CD14-positive monocyte (primary cell): ENCODE results near the gene NBEAL1. TPM values are rescaled to one million over a fixed set of nuclear protein-coding genes. Genes with fewer than 3 reads are reported as not detected.

ENCODE experiments used
- DNase-seq, 3 donors: peaks; one replicate each; pipeline ENCODE4 v3.0.0-alpha.2; 2011 to 2022
- H2AFZ ChIP-seq: 2 replicates; pipeline ENCODE4 v1.6.0; 2012; ENCODE audit warnings: mild to moderate bottlenecking, low read depth, low read length, inconsistent platforms; ENCODE audit not compliant: insufficient read depth, poor library complexity, severe bottlenecking
- H3K27ac ChIP-seq, 2 donors: 1 replicate in 1 of 2; 2 replicates in 1 of 2; pipeline ENCODE4 v1.5.1; 2012 to 2013; ENCODE audit warnings: low read length in 2 of 2, control low read depth in 1 of 2, inconsistent platforms in 1 of 2, low read depth in 1 of 2, mild to moderate bottlenecking in 1 of 2
- H3K27me3 ChIP-seq, 2 donors: one replicate each; pipeline versions ENCODE4 v1.6.0 to v1.6.1; 2011 to 2013; ENCODE audit warnings: low read length in 2 of 2; ENCODE audit not compliant: control insufficient read depth in 2 of 2, insufficient read depth in 2 of 2
- H3K36me3 ChIP-seq, 2 donors: replicated peaks in 1 of 2; 1 replicate in 1 of 2; 2 replicates in 1 of 2; pipeline versions ENCODE4 v1.5.1 to v1.6.1; 2012 to 2013; ENCODE audit warnings: low read length in 2 of 2, control low read depth in 1 of 2, inconsistent platforms in 1 of 2, mild to moderate bottlenecking in 1 of 2; ENCODE audit not compliant: insufficient read depth in 2 of 2, control insufficient read depth in 1 of 2
- H3K4me1 ChIP-seq, 2 donors: 1 replicate in 1 of 2; 2 replicates in 1 of 2; pipeline versions ENCODE4 v1.5.1 to v1.6.1; 2012 to 2013; ENCODE audit warnings: low read length in 2 of 2, control low read depth in 1 of 2, inconsistent platforms in 1 of 2, mild to moderate bottlenecking in 1 of 2, moderate library complexity in 1 of 2; ENCODE audit not compliant: insufficient read depth in 2 of 2, control insufficient read depth in 1 of 2
- H3K4me2 ChIP-seq: replicated peaks from 2 replicates; pipeline ENCODE3; 2012; ENCODE audit warnings: low read length, moderate library complexity, mild to moderate bottlenecking; ENCODE audit not compliant: poor library complexity, severe bottlenecking; ENCODE audit errors: extremely low read depth
- H3K4me3 ChIP-seq, 3 experiments: fragments of 200-600 bp in 1 of 3; sonication (generic) in 1 of 3; replicated peaks in 1 of 3; 1 replicate in 2 of 3; 2 replicates in 1 of 3; pipeline ENCODE4 v1.5.1; 2011 to 2013; ENCODE audit warnings: low read length in 3 of 3, mild to moderate bottlenecking in 3 of 3, control low read depth in 2 of 3, low read depth in 2 of 3, inconsistent platforms in 1 of 3, moderate library complexity in 1 of 3
- H3K79me2 ChIP-seq: 2 replicates; pipeline ENCODE4 v1.6.0; 2012; ENCODE audit warnings: mild to moderate bottlenecking, control low read depth, inconsistent platforms, low read length, moderate library complexity; ENCODE audit not compliant: insufficient read depth
- H3K9ac ChIP-seq: 2 replicates; pipeline ENCODE4 v1.6.0; 2017; ENCODE audit warnings: low read length, mild to moderate bottlenecking; ENCODE audit not compliant: insufficient read depth, poor library complexity, severe bottlenecking
- H3K9me3 ChIP-seq, 2 donors: replicated peaks in 1 of 2; 1 replicate in 1 of 2; 2 replicates in 1 of 2; pipeline versions ENCODE4 v1.5.1 to v1.6.1; 2012 to 2013; ENCODE audit warnings: low read length in 2 of 2, control low read depth in 1 of 2; ENCODE audit not compliant: control insufficient read depth in 1 of 2, insufficient read depth in 1 of 2
- H4K20me1 ChIP-seq: 2 replicates; pipeline ENCODE4 v1.6.0; 2012; ENCODE audit warnings: mild to moderate bottlenecking, low read length, control low read depth, moderate library complexity; ENCODE audit not compliant: insufficient read depth
- H3K27ac Mint-ChIP-seq, 7 donors: one replicate each; pipeline ENCODE4 v1.8.0; 2020; ENCODE audit warnings: mild to moderate bottlenecking in 7 of 7, mixed read lengths in 7 of 7, moderate library complexity in 6 of 7, inconsistent platforms in 2 of 7
- H3K27me3 Mint-ChIP-seq, 3 donors: one replicate each; pipeline ENCODE4 v1.8.0; 2021 to 2022; ENCODE audit warnings: low read depth in 3 of 3, mild to moderate bottlenecking in 3 of 3, mixed read lengths in 3 of 3, moderate library complexity in 3 of 3, inconsistent platforms in 1 of 3
- H3K36me3 Mint-ChIP-seq, 2 donors: one replicate each; pipeline ENCODE4 v1.8.0; 2020; ENCODE audit warnings: mixed read lengths in 2 of 2, inconsistent platforms in 1 of 2, mild to moderate bottlenecking in 1 of 2
- H3K4me1 Mint-ChIP-seq: one replicate; pipeline ENCODE4 v1.8.0; 2020; ENCODE audit warnings: mild to moderate bottlenecking, mixed read lengths
- H3K4me3 Mint-ChIP-seq, 2 donors: one replicate each; pipeline ENCODE4 v1.8.0; 2020; ENCODE audit warnings: mild to moderate bottlenecking in 2 of 2, mixed read lengths in 2 of 2, moderate library complexity in 1 of 2
- H3K9me3 Mint-ChIP-seq, 7 donors: one replicate each; pipeline ENCODE4 v1.8.0; 2020 to 2022; ENCODE audit warnings: mixed read lengths in 7 of 7, mild to moderate bottlenecking in 6 of 7, moderate library complexity in 6 of 7, inconsistent platforms in 2 of 7
- WGBS: methylation state at CpG from one replicate; pipeline ENCODE4 v1.1.5; 2013; ENCODE audit warnings: missing lambda C conversion rate; ENCODE audit not compliant: insufficient coverage; 5-methylcytosine and 5-hydroxymethylcytosine counted together
- intact Hi-C, 2 donors: fragments of 100-400 bp; cut with micrococcal nuclease; formaldehyde crosslinking; loops; one replicate each; pipeline versions ENCODE4 v1.15.0 to v1.15.1; 2023
- polyA plus RNA-seq, 3 donors: library from polyadenylated mRNA; depleted of rRNA in 1 of 3; unstranded in 2 of 3; stranded (reverse) in 1 of 3; fragments of 300-500 nt in 2 of 3; fragments of >200 nt in 1 of 3; fragmentation: Illumina TruSeq in 2 of 3; gene quantifications; 1 replicate in 2 of 3; 2 replicates in 1 of 3; pipeline ENCODE4 v1.2.3, GENCODE V29; 2012 to 2021
- TF ChIP-seq, protein P1 (sequence below): fragments of 200-600 bp; IDR thresholded peaks from one replicate; pipeline ENCODE4 v1.8.0; 2022; ENCODE audit warnings: antibody characterized with exemption, mild to moderate bottlenecking

NBEAL1 gene
- polyA plus RNA-seq, 3 donors, result 2.5 to 5.3 (median 4.4) TPM

DNA sequence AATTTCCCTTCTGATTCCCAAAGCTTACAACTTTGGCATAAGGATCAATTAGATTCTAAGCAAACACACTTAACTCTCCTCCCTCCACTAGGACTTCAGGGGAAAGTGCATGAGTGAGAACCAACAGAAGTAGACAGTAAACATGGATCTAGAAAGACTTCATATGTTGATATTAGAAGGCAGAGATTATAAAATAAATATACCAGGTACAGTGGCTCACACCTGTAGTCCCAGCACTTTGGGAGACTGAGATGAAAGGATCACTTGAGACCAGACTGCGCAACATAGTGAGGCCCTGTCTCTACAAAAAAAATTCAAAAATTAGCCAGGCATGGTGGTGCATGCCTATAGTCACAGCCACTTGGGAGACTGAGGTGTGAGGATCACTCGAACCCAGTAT is 15.9 kb downstream of the NBEAL1 start:
- H3K4me3 ChIP-seq, result no peak overlapping the region
- no peak overlapping the region for H3K9ac ChIP-seq
- H3K9me3 ChIP-seq, result no peaks in the 10 kb centered on the region
- Mint-ChIP-seq H3K4me1 (peaks cover 4% of the 10 kb centered on the region), H3K27me3 (peaks cover 0 to 4% (median 0%) of the 10 kb centered on the region in 3 donors), H3K9me3 (no peaks in the 10 kb centered on the region), H3K27ac (peak overlapping the region in 1 of 7 donors; percentile 11), H3K4me3 (no peak overlapping the region), H3K36me3 (peaks cover 2 to 7% of the 10 kb centered on the region in 2 donors)
- no peaks in the 10 kb centered on the region for H3K4me1 ChIP-seq
- DNase-seq, result no peak
- H3K36me3 ChIP-seq, result no peaks in the 10 kb centered on the region
- TF ChIP-seq, protein P1, sequence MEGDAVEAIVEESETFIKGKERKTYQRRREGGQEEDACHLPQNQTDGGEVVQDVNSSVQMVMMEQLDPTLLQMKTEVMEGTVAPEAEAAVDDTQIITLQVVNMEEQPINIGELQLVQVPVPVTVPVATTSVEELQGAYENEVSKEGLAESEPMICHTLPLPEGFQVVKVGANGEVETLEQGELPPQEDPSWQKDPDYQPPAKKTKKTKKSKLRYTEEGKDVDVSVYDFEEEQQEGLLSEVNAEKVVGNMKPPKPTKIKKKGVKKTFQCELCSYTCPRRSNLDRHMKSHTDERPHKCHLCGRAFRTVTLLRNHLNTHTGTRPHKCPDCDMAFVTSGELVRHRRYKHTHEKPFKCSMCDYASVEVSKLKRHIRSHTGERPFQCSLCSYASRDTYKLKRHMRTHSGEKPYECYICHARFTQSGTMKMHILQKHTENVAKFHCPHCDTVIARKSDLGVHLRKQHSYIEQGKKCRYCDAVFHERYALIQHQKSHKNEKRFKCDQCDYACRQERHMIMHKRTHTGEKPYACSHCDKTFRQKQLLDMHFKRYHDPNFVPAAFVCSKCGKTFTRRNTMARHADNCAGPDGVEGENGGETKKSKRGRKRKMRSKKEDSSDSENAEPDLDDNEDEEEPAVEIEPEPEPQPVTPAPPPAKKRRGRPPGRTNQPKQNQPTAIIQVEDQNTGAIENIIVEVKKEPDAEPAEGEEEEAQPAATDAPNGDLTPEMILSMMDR, result no peak
- H2AFZ ChIP-seq, result no peak overlapping the region
- WGBS, result no CpG with 5 or more reads among the region's 2 CpGs
- no peaks in the 10 kb centered on the region for H3K27me3 ChIP-seq
- no peak overlapping the region for H3K4me2 ChIP-seq
- H4K20me1 ChIP-seq, result no peaks in the 10 kb centered on the region
- intact Hi-C loops, result no loop called here
- no peak overlapping the region for H3K27ac ChIP-seq
- H3K79me2 ChIP-seq, result no peaks in the 10 kb centered on the region

GRCh38 chr2:203030991-203031390 is 16.3 kb downstream of the NBEAL1 start:
- Histone ChIP-seq H3K4me1 (no peaks in the 10 kb centered on the region), H3K27me3 (no peaks in the 10 kb centered on the region), H3K27ac (no peak overlapping the region), H3K9ac (no peak overlapping the region), H3K4me2 (no peak overlapping the region), H3K36me3 (no peaks in the 10 kb centered on the region), H3K79me2 (no peaks in the 10 kb centered on the region), H3K9me3 (no peaks in the 10 kb centered on the region), H2AFZ (no peak overlapping the region), H4K20me1 (no peaks in the 10 kb centered on the region), H3K4me3 (no peak overlapping the region)
- TF ChIP-seq, protein P1, result no peak
- Mint-ChIP-seq H3K4me1 (peaks cover 2% of the 10 kb centered on the region), H3K27me3 (peaks cover 0 to 2% (median 0%) of the 10 kb centered on the region in 3 donors), H3K27ac (no peak overlapping the region), H3K4me3 (no peak overlapping the region), H3K36me3 (peaks cover 2 to 7% of the 10 kb centered on the region in 2 donors), H3K9me3 (no peaks in the 10 kb centered on the region)
- intact Hi-C loops, result no loop called here
- DNase-seq, result no peak
- no CpG with 5 or more reads among the region's 5 CpGs for WGBS
